ENCODE measurements around the gene EDN1.
"Not testable (repeated sequence)": the region's sequence is repeated elsewhere in the genome, so short reads cannot be mapped to it uniquely, and the experiment has no call there.

Gene EDN1

GRCh38 chr6:12328701-12329100, 38.5 kb downstream of the EDN1 start:
- DNase-seq, result no peak

- no peak for DNase-seq
Measured at GRCh38 chr6:12331474-12331873, 41.3 kb downstream of the EDN1 start.

GRCh38 chr6:12331951-12332749, 42.0 kb downstream of the EDN1 start:
- no peak for DNase-seq

DNA sequence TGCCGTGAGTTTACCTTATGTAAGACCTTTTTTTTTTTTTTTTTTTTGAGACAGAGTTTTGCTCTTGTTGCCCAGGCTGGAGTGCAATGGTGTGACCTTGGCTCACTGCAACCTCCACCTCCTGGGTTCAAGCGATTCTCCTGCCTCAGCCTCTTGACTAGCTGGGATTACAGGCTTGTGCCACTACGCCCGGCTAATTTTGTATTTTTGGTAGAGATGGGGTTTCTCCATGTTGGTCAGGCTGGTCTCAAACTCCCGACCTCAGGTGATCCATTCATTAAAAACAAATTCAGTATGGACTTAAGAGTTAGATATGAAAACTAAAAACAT, 42.6 kb downstream of the EDN1 start:
- not testable (repeated sequence) for DNase-seq

- no peak for DNase-seq
Measured at GRCh38 chr6:12333128-12333527, 43.0 kb downstream of the EDN1 start.

- no peak for DNase-seq
Measured at GRCh38 chr6:12334526-12335130, 44.5 kb downstream of the EDN1 start.

DNA sequence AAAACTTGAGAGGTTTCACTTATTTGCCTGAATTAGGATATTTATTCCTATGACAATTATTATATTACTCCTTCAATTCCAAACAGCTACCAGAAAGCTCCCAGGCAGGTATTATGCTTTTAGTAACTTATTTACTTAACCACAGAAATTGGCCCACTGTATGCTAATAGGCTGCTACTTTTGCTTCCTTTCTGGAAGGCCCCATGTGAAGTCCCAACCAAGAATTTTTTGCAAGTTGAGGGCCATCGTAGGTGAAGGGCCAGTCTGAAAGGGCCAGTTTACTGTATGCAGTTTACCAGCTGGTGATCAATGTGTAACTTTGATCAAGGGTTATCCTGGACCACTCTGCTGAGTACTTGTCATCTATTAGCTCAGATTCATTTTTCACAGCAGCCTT, 45.0 kb downstream of the EDN1 start:
- no peak for DNase-seq

- DNase-seq, result no peak
Measured at GRCh38 chr6:12335717-12336116, 45.6 kb downstream of the EDN1 start.

DNA sequence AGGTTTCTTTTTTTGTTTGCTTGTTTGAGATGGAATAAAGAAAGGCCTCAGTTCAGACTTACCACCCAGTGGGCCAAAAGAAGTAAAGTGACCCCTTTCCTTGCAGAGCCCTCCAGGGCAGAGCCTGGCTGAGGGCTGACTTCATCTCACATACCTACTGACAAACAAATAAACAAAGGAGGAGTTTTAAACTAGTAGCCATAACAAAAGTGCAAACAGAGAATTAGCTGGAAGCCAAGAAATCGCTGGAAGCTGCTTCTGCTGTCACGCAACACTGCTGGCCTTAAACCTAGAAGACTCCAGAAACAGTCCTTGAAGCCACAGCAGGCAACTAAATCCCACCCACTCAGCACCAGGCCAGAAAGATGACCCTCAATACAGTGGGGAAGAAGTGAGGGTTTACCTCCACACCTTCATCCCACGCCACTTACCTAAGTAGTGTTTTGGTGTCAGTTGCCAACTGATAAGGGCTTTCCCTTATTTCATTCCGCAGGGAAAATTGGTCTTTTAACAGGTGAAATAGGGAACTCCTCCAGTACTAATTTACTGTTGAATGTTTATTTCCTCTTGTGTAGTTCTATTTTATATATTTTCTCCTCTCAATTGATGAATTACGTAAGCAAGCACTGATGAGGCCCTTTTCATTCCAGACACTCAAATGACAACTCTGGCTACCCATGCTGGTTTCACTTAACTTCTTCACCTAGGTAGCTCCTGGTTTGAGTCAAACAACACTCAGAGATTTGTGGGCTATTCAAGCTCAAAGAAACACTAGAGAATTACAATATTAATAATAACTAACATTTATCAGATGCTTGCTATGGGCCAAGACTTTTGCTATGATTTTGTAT, 46.2 kb downstream of the EDN1 start:
- no peak for DNase-seq

- no peak for DNase-seq
Measured at GRCh38 chr6:12339022-12339421, 48.9 kb downstream of the EDN1 start.

GRCh38 chr6:12339808-12340487, 49.8 kb downstream of the EDN1 start:
- no peak for DNase-seq

GRCh38 chr6:12340488-12340818, 50.3 kb downstream of the EDN1 start:
- DNase-seq, result no peak

DNA sequence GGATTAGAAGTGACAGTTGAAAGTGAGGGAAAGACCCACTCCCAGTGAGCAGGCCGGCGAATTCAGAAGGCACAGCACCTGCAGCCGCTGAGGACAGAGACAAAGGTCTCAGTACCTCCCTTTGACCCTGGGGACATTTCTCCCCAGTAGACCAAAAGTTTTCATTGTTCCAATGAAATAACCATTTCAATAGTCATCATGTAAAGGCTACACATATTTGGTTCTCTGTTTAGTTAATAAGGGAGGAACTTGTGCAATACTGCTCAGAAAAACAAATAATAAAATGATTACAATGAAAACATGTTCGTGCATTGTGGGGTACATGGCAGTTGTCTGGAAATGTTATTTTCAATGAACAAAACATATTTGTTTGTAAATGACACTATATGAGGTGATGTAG, 52.5 kb downstream of the EDN1 start:
- DNase-seq, result no peak

DNA sequence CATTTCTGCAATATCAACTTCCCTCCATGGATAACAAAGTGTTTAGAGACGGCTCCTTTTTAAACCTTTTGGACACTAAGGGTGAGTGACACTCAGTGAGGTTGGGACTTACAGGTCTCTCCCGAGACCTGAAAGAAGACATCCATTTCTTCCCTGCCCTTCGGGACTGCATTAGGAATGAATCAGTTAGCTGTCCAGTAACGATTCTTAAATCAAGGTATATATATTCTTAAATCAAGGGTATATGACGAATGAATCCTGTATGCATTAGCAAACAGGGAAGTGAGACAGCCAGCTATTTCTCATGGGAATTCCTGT, 52.9 kb downstream of the EDN1 start:
- DNase-seq, result no peak

GRCh38 chr6:12343440-12344162, 53.4 kb downstream of the EDN1 start:
- DNase-seq, result no peak

- DNase-seq, result no peak
Measured at GRCh38 chr6:12344296-12344695, 54.1 kb downstream of the EDN1 start.

- no peak for DNase-seq
Measured at GRCh38 chr6:12344961-12345693, 55.0 kb downstream of the EDN1 start.

- no peak for DNase-seq
Measured at GRCh38 chr6:12345694-12346058, 55.5 kb downstream of the EDN1 start.
